Measurements from ENCODE around the gene GULP1. TPM values are rescaled to one million over a fixed set of nuclear protein-coding genes. Genes with fewer than 3 reads are reported as not detected.

Gene GULP1
- polyA plus RNA-seq, 1 donor (not counting 4 experiments of a cell fraction or from before 2014, with no cell fraction given): 11.7 TPM

- Histone ChIP-seq H4K20me1 (ENCODE audit: control insufficient read depth, extremely low read depth, insufficient read depth, low read length) (no peaks in the 10 kb centered on the region), H3K4me3 (ENCODE audit: control insufficient read depth in 2 of 3, extremely low read depth in 1 of 3, insufficient read depth in 2 of 3, low read depth in 1 of 3, low read length in 3 of 3) (no peak overlapping the region), H3K27ac (ENCODE audit: control insufficient read depth, insufficient read depth, low read length) (no peak overlapping the region), H3K9me1 (ENCODE audit: control insufficient read depth, extremely low read depth, insufficient read depth, low read length) (no peaks in the 10 kb centered on the region), H3K9ac (ENCODE audit: control insufficient read depth, extremely low read depth, insufficient read depth, low read length) (no peak overlapping the region), H3K4me1 (ENCODE audit: control insufficient read depth, extremely low read depth, insufficient read depth, low read length) (peaks cover 6% of the 10 kb centered on the region), H3K27me3 (ENCODE audit: control insufficient read depth, extremely low read depth, insufficient read depth, low read length) (no peaks in the 10 kb centered on the region), H3K79me2 (ENCODE audit: control insufficient read depth, insufficient read depth, low read length) (no peaks in the 10 kb centered on the region), H3K36me3 (ENCODE audit: control insufficient read depth in 2 of 2, extremely low read depth in 1 of 2, insufficient read depth in 2 of 2, low read length in 2 of 2) (no peaks in the 10 kb centered on the region), H3K4me2 (ENCODE audit: control insufficient read depth, extremely low read depth, insufficient read depth, low read depth, low read length) (no peak overlapping the region), H2AFZ (ENCODE audit: control insufficient read depth, low read length) (no peak overlapping the region), H3K9me3 (ENCODE audit: control insufficient read depth, low read depth, low read length) (no peaks in the 10 kb centered on the region)
- dilution Hi-C loops (cut with MboI; ENCODE audit: extremely low pct_ligation_motif_present, low sequenced_read_pairs): no loop called here
- no peak for DNase-seq (ENCODE audit: low read depth, low spot score)
- peak; percentile 5 for FAIRE-seq
- TF ChIP-seq EZH2 (IDR thresholded peaks at IDR 0.05; ENCODE audit: low read length): no peak
- TF ChIP-seq CTCF (optimal IDR thresholded peaks at IDR 0.05 in 1 of 3, IDR thresholded peaks at IDR 0.05 in 1 of 3, conservative IDR thresholded peaks at IDR 0.05 in 1 of 3; ENCODE audit: extremely low read depth in 1 of 3, insufficient read depth in 2 of 3, low read length in 3 of 3): no peak
Observed at GRCh38 chr2:188307850-188308283, 16.2 kb downstream of the GULP1 start.

GRCh38 chr2:188308483-188308882 lies 16.8 kb downstream of the GULP1 start:
- Histone ChIP-seq H3K27ac (ENCODE audit: control insufficient read depth, insufficient read depth, low read length) (no peak overlapping the region), H3K4me2 (ENCODE audit: control insufficient read depth, extremely low read depth, insufficient read depth, low read depth, low read length) (no peak overlapping the region), H3K27me3 (ENCODE audit: control insufficient read depth, extremely low read depth, insufficient read depth, low read length) (no peaks in the 10 kb centered on the region), H3K4me3 (ENCODE audit: control insufficient read depth in 2 of 3, extremely low read depth in 1 of 3, insufficient read depth in 2 of 3, low read depth in 1 of 3, low read length in 3 of 3) (no peak overlapping the region), H3K36me3 (ENCODE audit: control insufficient read depth in 2 of 2, extremely low read depth in 1 of 2, insufficient read depth in 2 of 2, low read length in 2 of 2) (no peaks in the 10 kb centered on the region), H3K79me2 (ENCODE audit: control insufficient read depth, insufficient read depth, low read length) (no peaks in the 10 kb centered on the region), H3K9ac (ENCODE audit: control insufficient read depth, extremely low read depth, insufficient read depth, low read length) (no peak overlapping the region), H2AFZ (ENCODE audit: control insufficient read depth, low read length) (no peak overlapping the region), H4K20me1 (ENCODE audit: control insufficient read depth, extremely low read depth, insufficient read depth, low read length) (no peaks in the 10 kb centered on the region), H3K4me1 (ENCODE audit: control insufficient read depth, extremely low read depth, insufficient read depth, low read length) (peaks cover 3% of the 10 kb centered on the region), H3K9me1 (ENCODE audit: control insufficient read depth, extremely low read depth, insufficient read depth, low read length) (no peaks in the 10 kb centered on the region), H3K9me3 (ENCODE audit: control insufficient read depth, low read depth, low read length) (no peaks in the 10 kb centered on the region)
- DNase-seq (ENCODE audit: low read depth, low spot score) (no peak), FAIRE-seq (peak; percentile 43)
- TF ChIP-seq CTCF (optimal IDR thresholded peaks at IDR 0.05 in 1 of 3, IDR thresholded peaks at IDR 0.05 in 1 of 3, conservative IDR thresholded peaks at IDR 0.05 in 1 of 3; ENCODE audit: extremely low read depth in 1 of 3, insufficient read depth in 2 of 3, low read length in 3 of 3): no peak
- no peak for TF ChIP-seq EZH2 (IDR thresholded peaks at IDR 0.05; ENCODE audit: low read length)
- dilution Hi-C loops (cut with MboI; ENCODE audit: extremely low pct_ligation_motif_present, low sequenced_read_pairs): no loop called here
